ENCODE data around the gene TEX52. TPM values are rescaled to one million over a fixed set of nuclear protein-coding genes. Genes with fewer than 3 reads are reported as not detected.

Gene TEX52
- polyA plus RNA-seq, 1 donor (not counting 4 experiments of a cell fraction or from before 2014, with no cell fraction given), result not detected

- Histone ChIP-seq H4K20me1 (ENCODE audit: control insufficient read depth, extremely low read depth, insufficient read depth, low read length) (no peaks in the 10 kb centered on the region), H3K27ac (ENCODE audit: control insufficient read depth, insufficient read depth, low read length) (no peak overlapping the region), H3K4me2 (ENCODE audit: control insufficient read depth, extremely low read depth, insufficient read depth, low read depth, low read length) (no peak overlapping the region), H3K9ac (ENCODE audit: control insufficient read depth, extremely low read depth, insufficient read depth, low read length) (no peak overlapping the region), H2AFZ (ENCODE audit: control insufficient read depth, low read length) (no peak overlapping the region), H3K4me3 (ENCODE audit: control insufficient read depth in 2 of 3, extremely low read depth in 1 of 3, insufficient read depth in 2 of 3, low read depth in 1 of 3, low read length in 3 of 3) (no peak overlapping the region), H3K9me1 (ENCODE audit: control insufficient read depth, extremely low read depth, insufficient read depth, low read length) (no peaks in the 10 kb centered on the region), H3K4me1 (ENCODE audit: control insufficient read depth, extremely low read depth, insufficient read depth, low read length) (no peaks in the 10 kb centered on the region), H3K36me3 (ENCODE audit: control insufficient read depth in 2 of 2, extremely low read depth in 1 of 2, insufficient read depth in 2 of 2, low read length in 2 of 2) (peaks cover 29 to 40% of the 10 kb centered on the region in 2 experiments), H3K9me3 (ENCODE audit: control insufficient read depth, low read depth, low read length) (no peaks in the 10 kb centered on the region), H3K27me3 (ENCODE audit: control insufficient read depth, extremely low read depth, insufficient read depth, low read length) (no peaks in the 10 kb centered on the region), H3K79me2 (ENCODE audit: control insufficient read depth, insufficient read depth, low read length) (no peaks in the 10 kb centered on the region)
- dilution Hi-C loops (cut with MboI; ENCODE audit: extremely low pct_ligation_motif_present, low sequenced_read_pairs), result no loop called here
- no peak for FAIRE-seq
- DNase-seq (ENCODE audit: low read depth, low spot score), result no peak
- TF ChIP-seq EZH2 (IDR thresholded peaks at IDR 0.05; ENCODE audit: low read length), result no peak
- TF ChIP-seq, protein P1, sequence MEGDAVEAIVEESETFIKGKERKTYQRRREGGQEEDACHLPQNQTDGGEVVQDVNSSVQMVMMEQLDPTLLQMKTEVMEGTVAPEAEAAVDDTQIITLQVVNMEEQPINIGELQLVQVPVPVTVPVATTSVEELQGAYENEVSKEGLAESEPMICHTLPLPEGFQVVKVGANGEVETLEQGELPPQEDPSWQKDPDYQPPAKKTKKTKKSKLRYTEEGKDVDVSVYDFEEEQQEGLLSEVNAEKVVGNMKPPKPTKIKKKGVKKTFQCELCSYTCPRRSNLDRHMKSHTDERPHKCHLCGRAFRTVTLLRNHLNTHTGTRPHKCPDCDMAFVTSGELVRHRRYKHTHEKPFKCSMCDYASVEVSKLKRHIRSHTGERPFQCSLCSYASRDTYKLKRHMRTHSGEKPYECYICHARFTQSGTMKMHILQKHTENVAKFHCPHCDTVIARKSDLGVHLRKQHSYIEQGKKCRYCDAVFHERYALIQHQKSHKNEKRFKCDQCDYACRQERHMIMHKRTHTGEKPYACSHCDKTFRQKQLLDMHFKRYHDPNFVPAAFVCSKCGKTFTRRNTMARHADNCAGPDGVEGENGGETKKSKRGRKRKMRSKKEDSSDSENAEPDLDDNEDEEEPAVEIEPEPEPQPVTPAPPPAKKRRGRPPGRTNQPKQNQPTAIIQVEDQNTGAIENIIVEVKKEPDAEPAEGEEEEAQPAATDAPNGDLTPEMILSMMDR (optimal IDR thresholded peaks at IDR 0.05 in 1 of 3, IDR thresholded peaks at IDR 0.05 in 1 of 3, conservative IDR thresholded peaks at IDR 0.05 in 1 of 3; ENCODE audit: extremely low read depth in 1 of 3, insufficient read depth in 2 of 3, low read length in 3 of 3), result no peak
Measured at GRCh38 chr12:2825132-2825531, 31.7 kb downstream of the TEX52 start.

GRCh38 chr12:2824541-2824940 lies 32.3 kb downstream of the TEX52 start:
- Histone ChIP-seq H3K4me3 (ENCODE audit: control insufficient read depth in 2 of 3, extremely low read depth in 1 of 3, insufficient read depth in 2 of 3, low read depth in 1 of 3, low read length in 3 of 3) (no peak overlapping the region), H2AFZ (ENCODE audit: control insufficient read depth, low read length) (no peak overlapping the region), H3K27ac (ENCODE audit: control insufficient read depth, insufficient read depth, low read length) (no peak overlapping the region), H4K20me1 (ENCODE audit: control insufficient read depth, extremely low read depth, insufficient read depth, low read length) (no peaks in the 10 kb centered on the region), H3K27me3 (ENCODE audit: control insufficient read depth, extremely low read depth, insufficient read depth, low read length) (no peaks in the 10 kb centered on the region), H3K9me1 (ENCODE audit: control insufficient read depth, extremely low read depth, insufficient read depth, low read length) (no peaks in the 10 kb centered on the region), H3K9ac (ENCODE audit: control insufficient read depth, extremely low read depth, insufficient read depth, low read length) (no peak overlapping the region), H3K9me3 (ENCODE audit: control insufficient read depth, low read depth, low read length) (no peaks in the 10 kb centered on the region), H3K79me2 (ENCODE audit: control insufficient read depth, insufficient read depth, low read length) (no peaks in the 10 kb centered on the region), H3K36me3 (ENCODE audit: control insufficient read depth in 2 of 2, extremely low read depth in 1 of 2, insufficient read depth in 2 of 2, low read length in 2 of 2) (peaks cover 35 to 42% of the 10 kb centered on the region in 2 experiments), H3K4me2 (ENCODE audit: control insufficient read depth, extremely low read depth, insufficient read depth, low read depth, low read length) (no peak overlapping the region), H3K4me1 (ENCODE audit: control insufficient read depth, extremely low read depth, insufficient read depth, low read length) (no peaks in the 10 kb centered on the region)
- dilution Hi-C loops (cut with MboI; ENCODE audit: extremely low pct_ligation_motif_present, low sequenced_read_pairs), result no loop called here
- TF ChIP-seq EZH2 (IDR thresholded peaks at IDR 0.05; ENCODE audit: low read length), result no peak
- TF ChIP-seq, protein P1 (optimal IDR thresholded peaks at IDR 0.05 in 1 of 3, IDR thresholded peaks at IDR 0.05 in 1 of 3, conservative IDR thresholded peaks at IDR 0.05 in 1 of 3; ENCODE audit: extremely low read depth in 1 of 3, insufficient read depth in 2 of 3, low read length in 3 of 3), result no peak
- DNase-seq (ENCODE audit: low read depth, low spot score) (no peak), FAIRE-seq (no peak)
